Measurements from ENCODE around the gene METTL24. TPM values are rescaled to one million over a fixed set of nuclear protein-coding genes. Genes with fewer than 3 reads are reported as not detected.

The METTL24 gene
- total and polyA plus RNA-seq, 7 donors = 0.04 TPM; not detected in 6

DNA sequence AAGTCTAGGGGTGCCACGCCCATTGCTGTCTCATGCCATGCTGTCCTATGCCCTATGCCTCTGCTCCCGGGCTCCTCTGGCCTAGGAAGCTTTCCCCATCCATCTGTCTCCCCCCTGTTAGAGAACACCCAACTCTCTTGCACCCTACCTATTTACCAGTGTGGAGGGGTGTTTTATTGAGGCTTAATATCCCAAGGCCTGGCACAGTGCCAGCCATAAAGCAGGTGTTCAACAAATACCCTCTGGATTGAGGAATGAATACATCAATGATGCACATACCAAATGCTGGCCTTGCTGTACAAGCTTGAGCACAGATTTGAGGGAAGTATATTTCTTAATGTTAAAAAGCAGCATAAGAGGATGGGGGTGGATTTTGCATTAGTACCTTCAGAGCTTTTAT, 38.3 kb downstream of the METTL24 start:
- no peaks in the 10 kb centered on the region for H3K9me3 ChIP-seq
- peaks cover 0 to 1% (median 0%) of the 10 kb centered on the region in 3 donors for H3K27me3 ChIP-seq (ENCODE audit: insufficient read depth in 3 of 3, low read length in 2 of 3)
- TF ChIP-seq CTCF (IDR thresholded peaks at IDR 0.05) = no peak
- H3K4me3 ChIP-seq = no peak overlapping the region
- DNase-seq (no peak), ATAC-seq (no peak)
- intact Hi-C loops (cut with DNase I) = no loop called here
- no peak overlapping the region for H3K27ac ChIP-seq
- H3K36me3 ChIP-seq (ENCODE audit: insufficient read depth in 1 of 2, low read depth in 1 of 2) = no peaks in the 10 kb centered on the region
- WGBS, 3 donors = 91 to 97% (median 93%) methylated on average over 2 of the region's 2 CpGs
- H3K4me1 ChIP-seq = no peaks in the 10 kb centered on the region

DNA sequence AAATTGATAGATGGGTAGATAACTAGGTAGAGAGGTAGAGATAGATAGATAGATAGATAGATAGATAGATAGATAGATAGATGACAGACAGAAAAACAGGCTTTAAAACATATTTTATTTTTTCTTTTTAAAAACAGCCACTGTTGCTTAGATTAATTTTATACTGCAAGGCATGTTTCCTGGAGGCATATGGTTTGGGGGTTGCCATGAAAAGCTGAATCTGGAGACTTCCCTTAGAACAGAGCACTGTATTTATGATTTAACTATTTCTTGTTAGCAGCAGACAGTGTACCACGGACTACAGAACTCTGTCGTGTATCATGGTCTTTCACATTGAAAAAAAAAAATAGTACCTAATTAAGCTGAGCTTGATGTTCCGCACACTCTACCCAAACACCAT, 38.8 kb downstream of the METTL24 start:
- H3K4me3 ChIP-seq = no peak overlapping the region
- no peaks in the 10 kb centered on the region for H3K36me3 ChIP-seq (ENCODE audit: insufficient read depth in 1 of 2, low read depth in 1 of 2)
- TF ChIP-seq CTCF (IDR thresholded peaks at IDR 0.05) = no peak
- H3K27me3 ChIP-seq (ENCODE audit: insufficient read depth in 3 of 3, low read length in 2 of 3) = peaks cover 0 to 1% (median 0%) of the 10 kb centered on the region in 3 donors
- H3K9me3 ChIP-seq = no peaks in the 10 kb centered on the region
- intact Hi-C loops (cut with DNase I) = no loop called here
- WGBS, 3 donors = 57 to 86% (median 69%) methylated on average over 3 of the region's 3 CpGs
- DNase-seq = no peak
- H3K27ac ChIP-seq = no peak overlapping the region
- H3K4me1 ChIP-seq = no peaks in the 10 kb centered on the region
- ATAC-seq = no peak

GRCh38 chr6:110318971-110319370, 39.2 kb downstream of the METTL24 start:
- ATAC-seq (no peak), DNase-seq (no peak)
- Histone ChIP-seq H3K4me1 (no peaks in the 10 kb centered on the region), H3K27me3 (ENCODE audit: insufficient read depth in 3 of 3, low read length in 2 of 3) (peaks cover 0 to 1% (median 0%) of the 10 kb centered on the region in 3 donors), H3K36me3 (ENCODE audit: insufficient read depth in 1 of 2, low read depth in 1 of 2) (no peaks in the 10 kb centered on the region), H3K9me3 (no peaks in the 10 kb centered on the region), H3K27ac (no peak overlapping the region), H3K4me3 (no peak overlapping the region)
- WGBS, 3 donors = 57 to 63% (median 61%) methylated on average over 3 of the region's 3 CpGs
- TF ChIP-seq CTCF (IDR thresholded peaks at IDR 0.05) = no peak
- intact Hi-C loops (cut with DNase I) = no loop called here

DNA sequence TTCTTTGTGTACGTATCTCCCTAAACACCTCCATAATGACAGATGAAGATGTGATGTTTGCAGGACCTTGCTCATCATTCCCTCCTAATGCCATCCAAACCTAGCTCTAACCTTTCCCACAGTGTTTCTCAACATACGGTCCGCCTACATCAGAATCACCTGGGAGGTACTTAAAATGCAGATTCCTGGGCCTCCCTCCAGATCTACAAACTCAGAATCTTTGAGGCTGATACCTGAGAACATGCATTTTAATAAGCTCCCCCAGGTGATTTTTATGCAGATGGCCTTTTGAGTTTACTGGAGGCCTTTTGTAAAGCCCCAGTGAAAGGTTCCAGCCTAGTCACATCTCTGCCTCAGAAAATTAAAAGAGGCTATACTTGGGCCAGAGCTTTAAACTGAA, 40.5 kb downstream of the METTL24 start:
- no peak overlapping the region for H3K27ac ChIP-seq
- no peak for DNase-seq
- TF ChIP-seq CTCF (IDR thresholded peaks at IDR 0.05) = no peak
- H3K9me3 ChIP-seq = no peaks in the 10 kb centered on the region
- 81 to 84% (median 83%) methylated on average over 3 of the region's 3 CpGs for WGBS, 3 donors
- no peaks in the 10 kb centered on the region for H3K27me3 ChIP-seq (ENCODE audit: insufficient read depth in 3 of 3, low read length in 2 of 3)
- no peak overlapping the region for H3K4me3 ChIP-seq
- no peaks in the 10 kb centered on the region for H3K4me1 ChIP-seq
- no peaks in the 10 kb centered on the region for H3K36me3 ChIP-seq (ENCODE audit: insufficient read depth in 1 of 2, low read depth in 1 of 2)
- intact Hi-C loops (cut with DNase I) = no loop called here
- ATAC-seq = no peak

- ATAC-seq = no peak
- 96 to 100% (median 97%) methylated on average over 1 of the region's 1 CpG for WGBS, 3 donors
- no peak for TF ChIP-seq CTCF (IDR thresholded peaks at IDR 0.05)
Measured at GRCh38 chr6:110317189-110317588, 41.0 kb downstream of the METTL24 start.

More at GRCh38 chr6:110317189-110317588, 41.0 kb downstream of the METTL24 start:
- H3K27me3 ChIP-seq (ENCODE audit: insufficient read depth in 3 of 3, low read length in 2 of 3) = no peaks in the 10 kb centered on the region
- no peak for DNase-seq
- intact Hi-C loops (cut with DNase I) = no loop called here
- H3K4me1 ChIP-seq = no peaks in the 10 kb centered on the region
- no peaks in the 10 kb centered on the region for H3K36me3 ChIP-seq (ENCODE audit: insufficient read depth in 1 of 2, low read depth in 1 of 2)
- no peak overlapping the region for H3K4me3 ChIP-seq
- H3K9me3 ChIP-seq = no peaks in the 10 kb centered on the region
- no peak overlapping the region for H3K27ac ChIP-seq
